NCI-H1694 treated with DMSO at 0.1 percent for 48 hours (cell line): ENCODE results near the gene HK1.
"Not testable (repeated sequence)": the region's sequence is repeated elsewhere in the genome, so short reads cannot be mapped to it uniquely, and the experiment has no call there.

Experiments
- DNase-seq: peaks from one replicate; lab custom pipeline; 2025; lab: John Stamatoyannopoulos, UW

Gene HK1

DNA sequence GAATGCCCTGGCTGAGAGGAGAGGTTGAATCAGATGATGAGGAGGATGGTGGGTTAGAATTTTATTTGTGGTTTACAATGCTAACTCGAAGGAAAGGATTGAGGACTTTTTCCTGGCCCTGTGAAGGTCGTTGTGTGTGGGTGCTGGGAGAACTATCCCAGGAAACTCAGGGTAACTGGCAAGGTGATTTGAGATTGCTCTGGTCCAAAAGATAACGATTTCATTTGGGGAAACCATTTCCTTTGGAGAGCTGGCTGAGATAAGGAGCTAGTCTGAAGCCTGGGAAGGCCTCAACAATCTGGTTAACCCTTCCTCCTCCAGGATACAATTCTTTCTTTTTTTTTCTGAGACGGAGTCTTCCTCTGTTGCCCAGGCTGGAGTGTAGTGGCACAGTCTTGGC lies 33.0 kb downstream of the HK1 start:
- no peak for DNase-seq

- no peak for DNase-seq
Measured at GRCh38 chr10:69312528-69312927, 34.2 kb downstream of the HK1 start.

GRCh38 chr10:69315100-69315542 lies 36.8 kb downstream of the HK1 start:
- no peak for DNase-seq

DNA sequence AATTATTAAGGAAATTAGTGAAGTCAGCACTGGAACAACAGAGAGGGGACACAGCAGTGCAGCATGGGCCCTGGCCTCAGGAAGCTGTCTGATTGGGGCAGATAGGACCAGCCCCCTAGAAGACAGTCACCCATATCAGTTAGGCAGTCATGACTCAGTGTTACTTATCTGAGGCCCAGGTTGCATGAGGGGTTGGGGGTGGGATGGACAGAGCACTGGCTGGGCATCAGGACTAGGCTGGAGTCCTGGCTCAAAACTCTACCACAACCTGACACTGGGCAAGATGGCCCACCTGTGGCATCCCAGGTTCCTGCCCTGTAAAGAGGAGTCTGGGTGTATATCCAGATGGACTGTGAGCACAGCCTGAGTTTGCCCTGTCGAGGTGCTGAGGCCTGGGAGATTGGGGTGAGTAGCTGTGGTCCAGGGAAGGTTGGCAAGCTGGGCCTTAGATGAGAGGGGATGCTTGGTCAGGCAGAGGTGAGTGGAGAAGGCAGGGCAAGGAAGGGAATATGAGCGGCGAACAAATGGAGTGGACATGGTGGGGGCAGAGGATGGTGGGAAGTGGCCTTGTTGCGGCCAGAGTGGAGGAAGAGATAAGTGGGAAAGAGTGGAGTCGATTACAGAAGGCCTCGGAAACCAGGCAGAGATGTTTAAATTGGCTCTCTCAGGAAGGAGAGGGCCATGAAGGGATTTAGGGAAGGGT lies 37.5 kb downstream of the HK1 start:
- DNase-seq: no peak

GRCh38 chr10:69316313-69317059 lies 38.2 kb downstream of the HK1 start:
- no peak for DNase-seq

DNA sequence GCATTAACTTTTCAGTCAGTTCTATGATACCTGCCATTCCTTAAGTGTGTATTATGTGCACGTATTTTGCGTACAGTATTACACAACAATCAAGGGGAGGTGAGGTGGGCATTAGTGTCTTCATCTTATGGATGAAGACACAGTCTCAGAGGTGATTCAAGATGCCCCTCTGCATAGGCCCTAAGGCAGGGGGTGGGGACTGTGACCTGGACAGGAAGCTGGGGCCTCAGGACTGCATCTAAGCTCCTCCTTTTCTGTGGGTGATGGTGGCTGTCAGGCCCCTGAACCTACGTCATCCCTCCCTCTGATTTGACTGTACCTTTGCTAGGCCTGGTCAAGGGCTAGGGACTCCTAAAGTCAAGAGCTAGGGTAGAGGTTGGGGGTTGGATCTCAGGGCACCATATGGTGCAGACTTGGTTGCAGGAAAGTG lies 38.9 kb downstream of the HK1 start:
- no peak for DNase-seq

- no peak for DNase-seq
Measured at GRCh38 chr10:69317626-69318105, 39.4 kb downstream of the HK1 start.

DNA sequence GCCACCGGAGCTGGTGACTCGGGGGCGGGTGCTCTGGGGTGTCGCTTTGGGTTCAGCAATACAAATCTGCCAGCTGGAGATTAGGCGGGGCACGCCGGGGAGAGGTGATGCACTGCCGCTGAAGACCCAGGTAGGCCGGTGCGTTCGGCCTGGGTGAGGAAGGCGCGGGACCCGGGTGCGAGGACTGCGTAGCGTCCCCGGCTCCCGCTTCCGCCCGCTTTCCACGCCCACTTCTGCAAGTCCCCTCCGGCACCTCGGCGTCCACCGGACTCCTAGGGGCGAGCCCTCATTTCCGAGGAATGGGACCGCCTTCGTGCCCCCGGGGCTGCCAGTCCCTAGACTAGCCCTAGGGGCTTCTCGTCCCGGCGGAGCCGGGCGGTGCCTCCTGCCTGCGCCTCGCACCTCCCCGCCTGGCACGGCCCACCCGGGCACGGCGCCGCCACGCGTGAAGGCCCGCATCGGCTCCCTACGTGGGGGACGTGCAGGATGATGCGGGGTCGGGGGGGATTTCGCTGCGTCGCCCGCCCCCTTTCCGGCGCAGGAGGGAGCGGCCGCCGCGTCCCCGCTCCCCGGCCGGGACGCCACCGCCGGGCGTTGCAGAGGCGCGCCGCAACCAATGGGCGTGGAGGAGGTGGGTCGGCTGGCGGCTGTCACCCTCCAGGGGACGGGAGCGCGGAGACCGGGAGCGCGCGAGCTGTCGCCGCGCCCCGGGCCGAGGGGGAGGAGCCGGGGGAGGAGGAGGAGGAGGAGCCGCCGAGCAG lies 40.0 kb downstream of the HK1 start:
- DNase-seq: peak; percentile 74

DNA sequence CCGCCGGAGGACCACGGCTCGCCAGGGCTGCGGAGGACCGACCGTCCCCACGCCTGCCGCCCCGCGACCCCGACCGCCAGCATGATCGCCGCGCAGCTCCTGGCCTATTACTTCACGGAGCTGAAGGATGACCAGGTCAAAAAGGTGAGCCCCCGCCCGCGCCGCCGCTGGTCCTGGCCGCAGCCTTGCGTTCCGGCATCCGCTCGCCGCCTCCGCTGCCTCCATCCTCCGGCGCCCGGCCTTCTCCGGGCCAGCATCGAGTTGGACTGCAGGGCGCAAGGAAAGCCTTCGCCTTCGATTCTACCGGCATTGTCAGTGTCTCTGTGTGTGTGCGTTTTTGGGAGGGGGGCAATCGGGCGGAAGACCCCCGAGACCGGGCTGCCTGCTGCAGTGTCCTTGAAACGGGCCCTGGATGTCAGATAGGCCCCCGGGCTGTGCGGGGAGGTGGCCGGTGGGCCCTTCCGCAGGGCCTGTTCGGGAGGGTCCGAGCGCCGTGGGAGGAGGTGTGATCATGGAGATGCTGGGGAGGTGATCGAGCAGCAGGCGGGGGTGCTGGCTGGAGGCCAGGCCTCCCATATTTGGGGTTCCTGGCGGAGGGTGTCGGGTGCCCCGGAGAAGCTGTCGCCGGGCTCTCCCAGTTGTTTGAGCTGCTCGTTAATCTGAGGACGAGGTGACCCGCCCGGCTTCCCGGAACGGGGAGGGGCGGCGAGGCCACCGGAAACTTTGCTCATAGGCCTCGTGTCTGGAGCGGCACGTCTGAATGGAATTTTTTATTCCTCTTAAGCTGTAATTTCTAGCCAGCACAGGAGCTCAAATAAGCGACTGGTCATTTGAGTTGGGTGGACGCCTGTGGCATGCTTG lies 40.8 kb downstream of the HK1 start:
- no peak for DNase-seq

GRCh38 chr10:69319841-69320316 lies 41.6 kb downstream of the HK1 start:
- no peak for DNase-seq

GRCh38 chr10:69320521-69320920 lies 42.2 kb downstream of the HK1 start:
- DNase-seq: no peak

DNA sequence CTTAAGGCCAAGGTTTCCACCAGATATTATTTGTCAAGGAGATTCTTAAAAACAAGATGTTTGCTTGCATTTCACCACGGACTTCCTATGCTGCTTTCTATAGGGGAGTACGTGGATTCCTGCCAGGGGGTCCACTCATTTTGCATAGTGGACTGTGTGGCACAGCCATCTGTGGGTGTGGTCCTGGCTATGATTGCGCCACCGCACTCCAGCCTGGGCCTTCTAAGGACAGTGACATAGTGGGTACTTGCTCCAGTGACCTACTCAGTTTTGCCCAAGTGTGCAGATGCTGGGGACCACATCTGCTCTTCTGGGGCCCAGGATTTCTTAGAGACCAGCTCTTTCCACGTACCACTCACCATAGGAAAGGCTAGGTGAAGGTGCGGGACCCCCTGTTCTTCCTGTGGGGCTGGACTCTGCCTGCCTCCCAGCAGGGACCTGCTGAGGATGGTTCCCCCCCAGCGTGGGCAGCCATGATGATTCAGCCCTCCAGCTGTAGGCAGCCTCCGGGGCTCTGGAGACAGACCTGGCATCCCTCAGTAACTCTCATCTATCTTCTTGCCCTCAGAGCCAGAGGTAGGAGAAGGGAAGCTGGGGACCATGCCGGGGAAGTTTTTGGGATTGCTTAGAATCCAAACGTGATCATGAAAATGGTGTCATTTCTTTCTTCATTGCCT lies 42.9 kb downstream of the HK1 start:
- DNase-seq: no peak

DNA sequence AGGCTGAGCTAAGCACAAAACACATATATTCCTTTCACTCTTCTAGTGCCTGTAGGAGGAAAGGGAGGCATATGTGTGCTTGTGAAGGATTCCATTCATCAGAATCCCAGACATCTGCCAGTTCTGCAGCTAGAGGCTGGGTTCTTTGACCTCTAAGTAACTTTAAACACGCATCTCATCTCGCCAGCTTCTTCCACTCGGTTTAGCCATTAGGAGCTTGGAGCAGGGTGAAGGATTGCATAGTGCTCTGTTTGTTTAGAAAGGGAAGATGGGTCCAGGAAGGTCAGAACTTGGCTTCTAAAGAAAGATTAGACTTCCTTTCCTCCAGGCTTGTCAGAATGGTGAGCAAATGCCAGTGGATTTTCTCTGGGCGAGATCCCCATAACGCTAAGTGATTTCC lies 43.6 kb downstream of the HK1 start:
- DNase-seq: no peak

DNA sequence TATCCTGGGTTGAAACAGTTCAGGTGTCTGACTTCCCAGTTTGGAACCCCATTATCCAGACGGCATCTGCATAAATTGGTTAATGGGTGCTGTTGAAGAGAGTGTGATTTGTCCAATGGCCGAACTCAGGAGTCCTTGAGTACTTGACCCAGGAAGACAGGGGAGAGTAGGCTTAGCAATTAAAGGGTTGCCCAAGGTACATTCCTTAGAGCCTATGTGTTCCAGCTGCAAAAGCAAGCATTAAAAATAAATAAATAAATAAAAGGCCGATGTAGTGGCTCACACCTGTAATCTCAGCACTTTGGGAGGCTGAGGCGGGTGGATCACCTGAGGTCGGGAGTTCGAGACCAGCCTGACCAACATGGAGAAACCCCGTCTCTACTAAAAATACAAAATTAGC lies 44.0 kb downstream of the HK1 start:
- not testable (repeated sequence) for DNase-seq

DNA sequence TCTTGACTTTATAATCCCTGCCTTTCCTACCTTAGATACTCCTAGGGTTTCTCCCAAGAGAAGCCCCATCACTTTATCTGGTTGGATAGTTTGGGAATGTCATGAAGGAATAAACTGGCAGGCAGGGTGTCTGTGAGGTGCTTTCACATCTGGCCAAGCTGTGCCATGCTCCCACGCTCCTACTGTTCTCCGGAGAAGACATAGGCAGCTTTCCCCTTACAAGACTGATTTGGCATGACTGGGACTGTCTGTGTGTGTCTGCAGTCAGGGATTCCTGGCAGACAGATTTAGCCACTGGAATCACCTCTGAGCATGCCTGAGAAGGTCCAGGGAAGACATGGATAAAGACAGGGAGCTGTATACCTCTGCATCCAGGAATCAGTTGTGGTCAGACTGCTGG lies 45.3 kb downstream of the HK1 start:
- DNase-seq: no peak

DNA sequence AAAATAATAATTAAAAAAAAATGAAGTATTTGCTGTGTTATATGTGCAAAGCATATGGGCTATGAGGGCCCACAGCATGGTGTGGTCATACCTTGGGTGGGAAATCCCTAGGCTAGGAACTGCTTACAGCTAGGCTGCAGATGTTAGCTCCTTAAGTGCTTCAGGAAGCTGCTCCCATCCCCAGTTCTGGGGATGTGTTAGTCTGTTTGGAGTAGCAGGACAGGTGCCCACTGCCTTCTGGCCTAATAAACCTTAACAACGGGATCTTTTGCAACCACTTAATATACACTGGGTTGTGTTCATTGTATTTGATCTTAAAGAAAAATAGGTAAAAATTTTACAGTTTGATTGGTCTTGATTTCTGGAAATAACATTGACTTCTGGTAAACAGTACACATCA lies 46.3 kb downstream of the HK1 start:
- DNase-seq: no peak

- peak; percentile 28 for DNase-seq
Measured at GRCh38 chr10:69325637-69326523, 47.6 kb downstream of the HK1 start.

DNA sequence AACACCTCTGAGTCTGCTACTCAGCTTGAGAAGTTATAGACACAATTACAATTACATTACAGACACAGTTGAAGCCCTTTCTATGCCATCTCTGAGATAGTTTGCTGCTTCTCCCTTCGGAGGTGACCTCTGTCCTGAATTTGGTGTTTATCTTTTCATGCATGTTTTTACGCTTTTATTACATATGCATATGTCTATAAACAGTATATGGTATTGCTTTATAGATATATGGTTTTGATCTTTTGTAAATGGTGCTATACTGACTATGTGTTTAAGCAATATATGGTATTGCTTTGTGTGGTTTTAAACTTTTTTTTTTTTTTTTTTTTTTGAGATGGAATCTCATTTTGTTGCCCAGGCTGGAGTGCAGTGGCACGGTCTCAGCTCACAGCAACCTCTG lies 48.4 kb downstream of the HK1 start:
- DNase-seq: no peak

- no peak for DNase-seq
Measured at GRCh38 chr10:69327463-69328379, 49.4 kb downstream of the HK1 start.
